Epithelial cell of esophagus (primary cell): ENCODE measurements around the gene RABAC1.
A peak's percentile ranks its signal among the peaks of the same experiment; 100 is the strongest.

Experiments
- DNase-seq: peaks from one replicate; pipeline ENCODE4 v3.0.0; 2010; ENCODE audit warnings: low read depth
- H3K4me3 ChIP-seq: 2 replicates; pipeline ENCODE4 v1.5.1; 2011; ENCODE audit warnings: mild to moderate bottlenecking, low read length, control low read depth
- CTCF ChIP-seq: IDR thresholded peaks from 2 replicates; pipeline ENCODE4 v1.5.1; 2011; ENCODE audit warnings: low read depth, mild to moderate bottlenecking, low read length, control low read depth, inconsistent platforms; ENCODE audit not compliant: insufficient read depth; ENCODE audit errors: missing control alignments

The RABAC1 gene

GRCh38 chr19:41968751-41969595, 9.9 kb upstream of the RABAC1 start:
- no peak for TF ChIP-seq CTCF
- no peak for DNase-seq
- H3K4me3 ChIP-seq, result no peak overlapping the region

GRCh38 chr19:41967054-41967783, 8.1 kb upstream of the RABAC1 start:
- no peak for TF ChIP-seq CTCF
- H3K4me3 ChIP-seq, result no peak overlapping the region
- DNase-seq, result no peak

GRCh38 chr19:41965106-41965505, 6.0 kb upstream of the RABAC1 start:
- DNase-seq, result no peak
- H3K4me3 ChIP-seq, result no peak overlapping the region
- TF ChIP-seq CTCF, result no peak

- TF ChIP-seq CTCF, result no peak
- DNase-seq, result no peak
- no peak overlapping the region for H3K4me3 ChIP-seq
Observed at GRCh38 chr19:41960973-41961372, 1.9 kb upstream of the RABAC1 start.

- TF ChIP-seq CTCF, result no peak
- peak; percentile 82 for DNase-seq
- H3K4me3 ChIP-seq, result peak overlapping the region; percentile 86
Observed at GRCh38 chr19:41958367-41959055, 610 bp downstream of the RABAC1 start.

- peak overlapping the region; percentile 86 for H3K4me3 ChIP-seq
- peak; percentile 91 for DNase-seq
- peak; percentile 94 for TF ChIP-seq CTCF
Observed at GRCh38 chr19:41957838-41958366, 1.2 kb downstream of the RABAC1 start.
